Stimulated activated CD8-positive, alpha-beta memory T cell treated with anti-CD3 and anti-CD28 coated beads, Interleukin-12 subunit alpha, Interleukin-12 subunit beta, amount 100 ng/mL, for 1 hour (primary cell): Measurements from ENCODE around the gene DHRS11.
"Not testable (repeated sequence)": the region's sequence is repeated elsewhere in the genome, so short reads cannot be mapped to it uniquely, and the experiment has no call there.

Source experiments
- DNase-seq: peaks from one replicate; pipeline ENCODE4 v3.0.0-alpha.2; 2020; ENCODE audit warnings: low read depth

The DHRS11 gene

GRCh38 chr17:36593656-36594316 is 2.1 kb downstream of the DHRS11 start:
- no peak for DNase-seq

- no peak for DNase-seq
These were observed 3.1 kb downstream of the DHRS11 start for GRCh38 chr17:36594626-36595401.

- DNase-seq = no peak
These were observed 5.5 kb downstream of the DHRS11 start for GRCh38 chr17:36597226-36597625.

GRCh38 chr17:36597866-36598777 is 6.4 kb downstream of the DHRS11 start:
- DNase-seq = no peak

- no peak for DNase-seq
These were observed 7.3 kb downstream of the DHRS11 start for GRCh38 chr17:36598951-36599401.

GRCh38 chr17:36599546-36600250 is 8.0 kb downstream of the DHRS11 start:
- DNase-seq = no peak

- DNase-seq = no peak
These were observed 8.8 kb downstream of the DHRS11 start for GRCh38 chr17:36600465-36600864.

- DNase-seq = no peak
These were observed 9.2 kb downstream of the DHRS11 start for GRCh38 chr17:36600936-36601302.

GRCh38 chr17:36601303-36602029 is 9.8 kb downstream of the DHRS11 start, which contains the start of gene MRM1:
TSS of gene MRM1 (plus strand) at chr17:36601583. CDS start at chr17:36601811, 228 bp downstream.
- DNase-seq = peak; percentile 87

GRCh38 chr17:36602030-36602748 is 10.5 kb downstream of the DHRS11 start:
- no peak for DNase-seq

GRCh38 chr17:36602924-36603384 is 11.3 kb downstream of the DHRS11 start:
- DNase-seq = peak; percentile 30

GRCh38 chr17:36605028-36605427 is 13.3 kb downstream of the DHRS11 start:
- not testable (repeated sequence) for DNase-seq

- no peak for DNase-seq
These were observed 16.6 kb downstream of the DHRS11 start for GRCh38 chr17:36608280-36608679.

GRCh38 chr17:36608794-36609497 is 17.3 kb downstream of the DHRS11 start:
- no peak for DNase-seq

- DNase-seq = no peak
These were observed 17.8 kb downstream of the DHRS11 start for GRCh38 chr17:36609498-36609862.

- no peak for DNase-seq
These were observed 18.8 kb downstream of the DHRS11 start for GRCh38 chr17:36610474-36610873.

GRCh38 chr17:36611345-36612072 is 19.8 kb downstream of the DHRS11 start:
- DNase-seq = no peak

- no peak for DNase-seq
These were observed 20.6 kb downstream of the DHRS11 start for GRCh38 chr17:36612323-36612722.

GRCh38 chr17:36613155-36613554 is 21.5 kb downstream of the DHRS11 start:
- DNase-seq = no peak
